Left ventricle myocardium inferior (tissue), 1 donor: Measurements from ENCODE around the gene TUBA1B. TPM values are rescaled to one million over a fixed set of nuclear protein-coding genes. Genes with fewer than 3 reads are reported as not detected.

Experiments used
- DNase-seq: peaks from one replicate; pipeline ENCODE4 v3.0.0-alpha.2; 2020
- H3K27ac ChIP-seq: fragments of 200-600 bp; replicated peaks from 2 replicates; pipeline ENCODE4 v1.8.0; 2021
- H3K27me3 ChIP-seq: fragments of 200-600 bp; 2 replicates; pipeline ENCODE4 v1.8.0; 2021; ENCODE audit warnings: low read depth
- H3K36me3 ChIP-seq: fragments of 200-600 bp; 2 replicates; pipeline ENCODE4 v1.8.0; 2021
- H3K4me1 ChIP-seq: fragments of 200-600 bp; 2 replicates; pipeline ENCODE4 v1.8.0; 2021
- H3K4me3 ChIP-seq: fragments of 200-600 bp; 2 replicates; pipeline ENCODE4 v1.8.0; 2021; ENCODE audit warnings: mild to moderate bottlenecking, moderate library complexity
- H3K9me3 ChIP-seq: fragments of 200-600 bp; replicated peaks from 2 replicates; pipeline ENCODE4 v1.8.0; 2021
- intact Hi-C: fragments of 100-400 bp; cut with micrococcal nuclease; formaldehyde crosslinking; loops from one replicate; pipeline ENCODE4 v1.11.0; 2022
- total RNA-seq: library from RNA; stranded (reverse); fragmentation: NEBNext Ultra II Directional; extraction: Animal tissue kit (Norgen Biotek cat#: 25700); gene quantifications from one replicate; pipeline ENCODE4 v1.2.1, GENCODE V29; 2021
- TF ChIP-seq, protein P1 (sequence below): fragments of 200-600 bp; IDR thresholded peaks from 2 replicates; pipeline ENCODE4 v1.8.0; 2021; ENCODE audit warnings: antibody characterized with exemption, mild to moderate bottlenecking, borderline replicate concordance
- donor health status: DM: no; HTN: yes; CAD: no; lungs with severe emphysema.

Gene TUBA1B
- total RNA-seq, 1 donor from 2014 or later = 318 TPM

DNA sequence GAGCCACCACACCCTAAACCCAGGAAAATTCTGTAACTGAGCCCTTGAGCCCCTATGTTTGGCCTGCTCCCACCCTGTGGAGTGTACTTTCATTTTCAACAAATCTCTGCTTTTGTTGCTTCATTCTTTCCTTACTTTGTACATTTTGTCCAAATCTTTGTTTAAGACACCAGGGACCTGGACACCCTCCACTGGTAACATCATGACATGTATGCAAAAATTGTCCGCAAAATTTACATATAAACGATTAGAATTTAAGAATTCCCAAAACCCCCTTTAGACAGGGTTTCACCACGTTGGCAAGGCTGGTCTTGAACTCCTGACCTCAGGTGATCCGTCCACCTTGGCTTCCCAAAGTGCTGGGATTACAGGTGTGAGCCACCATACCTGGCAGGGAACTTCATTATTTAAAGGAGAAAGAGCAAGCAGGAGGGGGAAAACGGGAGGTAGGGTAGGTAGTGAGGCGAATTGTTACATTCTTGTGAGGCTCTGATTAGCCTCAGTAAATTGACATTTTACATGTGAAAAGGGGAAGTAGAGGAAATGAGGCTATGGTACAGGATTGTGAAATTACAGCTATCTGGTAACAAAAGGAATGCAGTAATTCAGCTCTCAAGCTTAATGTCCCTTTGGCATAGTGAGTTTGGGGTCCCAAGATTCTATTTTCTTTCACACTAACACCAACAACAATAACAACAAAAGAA, 30.0 kb upstream of the TUBA1B start:
- no peaks in the 10 kb centered on the region for H3K36me3 ChIP-seq
- no peaks in the 10 kb centered on the region for H3K9me3 ChIP-seq
- no peak overlapping the region for H3K4me3 ChIP-seq
- intact Hi-C loops = no loop called here
- no peak overlapping the region for H3K27ac ChIP-seq
- no peak for DNase-seq
- TF ChIP-seq, protein P1, sequence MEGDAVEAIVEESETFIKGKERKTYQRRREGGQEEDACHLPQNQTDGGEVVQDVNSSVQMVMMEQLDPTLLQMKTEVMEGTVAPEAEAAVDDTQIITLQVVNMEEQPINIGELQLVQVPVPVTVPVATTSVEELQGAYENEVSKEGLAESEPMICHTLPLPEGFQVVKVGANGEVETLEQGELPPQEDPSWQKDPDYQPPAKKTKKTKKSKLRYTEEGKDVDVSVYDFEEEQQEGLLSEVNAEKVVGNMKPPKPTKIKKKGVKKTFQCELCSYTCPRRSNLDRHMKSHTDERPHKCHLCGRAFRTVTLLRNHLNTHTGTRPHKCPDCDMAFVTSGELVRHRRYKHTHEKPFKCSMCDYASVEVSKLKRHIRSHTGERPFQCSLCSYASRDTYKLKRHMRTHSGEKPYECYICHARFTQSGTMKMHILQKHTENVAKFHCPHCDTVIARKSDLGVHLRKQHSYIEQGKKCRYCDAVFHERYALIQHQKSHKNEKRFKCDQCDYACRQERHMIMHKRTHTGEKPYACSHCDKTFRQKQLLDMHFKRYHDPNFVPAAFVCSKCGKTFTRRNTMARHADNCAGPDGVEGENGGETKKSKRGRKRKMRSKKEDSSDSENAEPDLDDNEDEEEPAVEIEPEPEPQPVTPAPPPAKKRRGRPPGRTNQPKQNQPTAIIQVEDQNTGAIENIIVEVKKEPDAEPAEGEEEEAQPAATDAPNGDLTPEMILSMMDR = no peak
- no peaks in the 10 kb centered on the region for H3K27me3 ChIP-seq
- H3K4me1 ChIP-seq = no peaks in the 10 kb centered on the region

DNA sequence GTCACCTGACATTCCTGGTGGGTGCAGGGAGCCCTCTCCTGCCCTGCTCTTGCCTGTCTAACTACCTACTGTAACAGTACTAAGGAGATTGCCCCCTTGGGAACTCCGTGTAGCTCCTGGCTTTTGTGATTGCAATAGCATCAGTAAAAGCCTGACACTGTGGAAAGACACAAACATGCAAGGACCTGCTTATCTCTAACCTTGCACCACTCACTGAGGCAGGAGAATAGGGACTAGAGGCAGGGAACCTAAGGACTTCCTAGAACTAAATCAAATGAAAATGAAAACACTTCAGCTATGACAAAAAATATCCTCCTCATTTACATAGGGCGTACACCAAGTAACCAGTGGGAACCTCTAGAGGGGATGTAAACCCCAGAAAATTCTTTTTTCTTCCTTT, 29.2 kb upstream of the TUBA1B start:
- Histone ChIP-seq H3K4me1 (no peaks in the 10 kb centered on the region), H3K27me3 (no peaks in the 10 kb centered on the region), H3K4me3 (no peak overlapping the region), H3K36me3 (no peaks in the 10 kb centered on the region), H3K9me3 (no peaks in the 10 kb centered on the region), H3K27ac (no peak overlapping the region)
- intact Hi-C loops = no loop called here
- no peak for DNase-seq
- TF ChIP-seq, protein P1 = no peak

- intact Hi-C loops = no loop called here
- H3K4me1 ChIP-seq = no peaks in the 10 kb centered on the region
- H3K36me3 ChIP-seq = no peaks in the 10 kb centered on the region
- TF ChIP-seq, protein P1 = no peak
- DNase-seq = no peak
- no peaks in the 10 kb centered on the region for H3K9me3 ChIP-seq
- no peaks in the 10 kb centered on the region for H3K27me3 ChIP-seq
- H3K4me3 ChIP-seq = no peak overlapping the region
- H3K27ac ChIP-seq = no peak overlapping the region
These were observed 23.0 kb upstream of the TUBA1B start for GRCh38 chr12:49154221-49154620.

DNA sequence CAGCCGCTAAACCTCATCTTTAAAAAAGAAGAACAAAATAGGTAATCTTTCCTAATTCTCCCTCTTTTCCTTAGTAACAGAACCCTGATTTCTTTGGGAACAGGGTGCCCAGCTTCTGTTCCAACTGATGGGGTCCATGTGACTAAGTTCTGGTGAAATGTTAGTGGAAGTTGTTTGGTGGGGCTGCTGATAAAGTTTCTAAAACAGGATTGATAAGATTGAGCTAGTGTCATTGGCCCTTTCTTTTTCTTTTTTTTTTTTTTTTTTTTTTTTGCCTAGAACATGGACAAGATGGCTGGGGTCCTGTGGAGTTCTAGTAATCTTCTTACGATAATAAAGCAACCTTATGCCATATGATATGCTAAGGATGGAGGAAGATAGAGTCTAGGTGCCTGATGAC, 16.2 kb upstream of the TUBA1B start:
- Histone ChIP-seq H3K9me3 (no peaks in the 10 kb centered on the region), H3K27ac (no peak overlapping the region), H3K4me1 (no peaks in the 10 kb centered on the region), H3K27me3 (no peaks in the 10 kb centered on the region), H3K36me3 (no peaks in the 10 kb centered on the region), H3K4me3 (no peak overlapping the region)
- intact Hi-C loops = no loop called here
- TF ChIP-seq, protein P1 = no peak
- DNase-seq = no peak

- intact Hi-C loops = no loop called here
These were observed 15.2 kb upstream of the TUBA1B start for GRCh38 chr12:49146406-49146805.

More at GRCh38 chr12:49146406-49146805, 15.2 kb upstream of the TUBA1B start:
- Histone ChIP-seq H3K4me1 (no peaks in the 10 kb centered on the region), H3K27ac (no peak overlapping the region), H3K9me3 (no peaks in the 10 kb centered on the region), H3K36me3 (no peaks in the 10 kb centered on the region), H3K4me3 (no peak overlapping the region), H3K27me3 (no peaks in the 10 kb centered on the region)
- TF ChIP-seq, protein P1 = no peak
- DNase-seq = no peak
